Panc1 (cell line): ENCODE data around the gene TEX52.

ENCODE experiments used
- POLR2AphosphoS5 ChIP-seq: IDR thresholded peaks from 2 replicates; pipeline ENCODE4 v1.6.1; 2012; ENCODE audit warnings: mild to moderate bottlenecking, low read depth, low read length, moderate library complexity
- SIN3A ChIP-seq: IDR thresholded peaks from 2 replicates; pipeline ENCODE4 v1.6.1; 2012; ENCODE audit warnings: low read depth, mild to moderate bottlenecking, low read length, moderate library complexity, borderline replicate concordance; ENCODE audit not compliant: insufficient read depth
- TF ChIP-seq, protein P1 (sequence below): fragments of 450-650 bp; IDR thresholded peaks from 2 replicates; pipeline ENCODE4 v1.5.1; 2017; ENCODE audit warnings: mild to moderate bottlenecking
- TF ChIP-seq, protein P2 (sequence below), 2 experiments: IDR thresholded peaks; 2 replicates each; pipeline ENCODE4 v1.6.1; 2011 to 2012; ENCODE audit warnings: low read depth in 2 of 2, control low read depth in 1 of 2, low read length in 1 of 2, mild to moderate bottlenecking in 1 of 2, moderate library complexity in 1 of 2; ENCODE audit not compliant: insufficient read depth in 1 of 2

GRCh38 chr12:2833810-2834209 lies 23.0 kb downstream of the TEX52 start:
- TF ChIP-seq, protein P1, sequence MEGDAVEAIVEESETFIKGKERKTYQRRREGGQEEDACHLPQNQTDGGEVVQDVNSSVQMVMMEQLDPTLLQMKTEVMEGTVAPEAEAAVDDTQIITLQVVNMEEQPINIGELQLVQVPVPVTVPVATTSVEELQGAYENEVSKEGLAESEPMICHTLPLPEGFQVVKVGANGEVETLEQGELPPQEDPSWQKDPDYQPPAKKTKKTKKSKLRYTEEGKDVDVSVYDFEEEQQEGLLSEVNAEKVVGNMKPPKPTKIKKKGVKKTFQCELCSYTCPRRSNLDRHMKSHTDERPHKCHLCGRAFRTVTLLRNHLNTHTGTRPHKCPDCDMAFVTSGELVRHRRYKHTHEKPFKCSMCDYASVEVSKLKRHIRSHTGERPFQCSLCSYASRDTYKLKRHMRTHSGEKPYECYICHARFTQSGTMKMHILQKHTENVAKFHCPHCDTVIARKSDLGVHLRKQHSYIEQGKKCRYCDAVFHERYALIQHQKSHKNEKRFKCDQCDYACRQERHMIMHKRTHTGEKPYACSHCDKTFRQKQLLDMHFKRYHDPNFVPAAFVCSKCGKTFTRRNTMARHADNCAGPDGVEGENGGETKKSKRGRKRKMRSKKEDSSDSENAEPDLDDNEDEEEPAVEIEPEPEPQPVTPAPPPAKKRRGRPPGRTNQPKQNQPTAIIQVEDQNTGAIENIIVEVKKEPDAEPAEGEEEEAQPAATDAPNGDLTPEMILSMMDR = no peak
- TF ChIP-seq POLR2AphosphoS5 (no peak), SIN3A (no peak)
- TF ChIP-seq, protein P2, sequence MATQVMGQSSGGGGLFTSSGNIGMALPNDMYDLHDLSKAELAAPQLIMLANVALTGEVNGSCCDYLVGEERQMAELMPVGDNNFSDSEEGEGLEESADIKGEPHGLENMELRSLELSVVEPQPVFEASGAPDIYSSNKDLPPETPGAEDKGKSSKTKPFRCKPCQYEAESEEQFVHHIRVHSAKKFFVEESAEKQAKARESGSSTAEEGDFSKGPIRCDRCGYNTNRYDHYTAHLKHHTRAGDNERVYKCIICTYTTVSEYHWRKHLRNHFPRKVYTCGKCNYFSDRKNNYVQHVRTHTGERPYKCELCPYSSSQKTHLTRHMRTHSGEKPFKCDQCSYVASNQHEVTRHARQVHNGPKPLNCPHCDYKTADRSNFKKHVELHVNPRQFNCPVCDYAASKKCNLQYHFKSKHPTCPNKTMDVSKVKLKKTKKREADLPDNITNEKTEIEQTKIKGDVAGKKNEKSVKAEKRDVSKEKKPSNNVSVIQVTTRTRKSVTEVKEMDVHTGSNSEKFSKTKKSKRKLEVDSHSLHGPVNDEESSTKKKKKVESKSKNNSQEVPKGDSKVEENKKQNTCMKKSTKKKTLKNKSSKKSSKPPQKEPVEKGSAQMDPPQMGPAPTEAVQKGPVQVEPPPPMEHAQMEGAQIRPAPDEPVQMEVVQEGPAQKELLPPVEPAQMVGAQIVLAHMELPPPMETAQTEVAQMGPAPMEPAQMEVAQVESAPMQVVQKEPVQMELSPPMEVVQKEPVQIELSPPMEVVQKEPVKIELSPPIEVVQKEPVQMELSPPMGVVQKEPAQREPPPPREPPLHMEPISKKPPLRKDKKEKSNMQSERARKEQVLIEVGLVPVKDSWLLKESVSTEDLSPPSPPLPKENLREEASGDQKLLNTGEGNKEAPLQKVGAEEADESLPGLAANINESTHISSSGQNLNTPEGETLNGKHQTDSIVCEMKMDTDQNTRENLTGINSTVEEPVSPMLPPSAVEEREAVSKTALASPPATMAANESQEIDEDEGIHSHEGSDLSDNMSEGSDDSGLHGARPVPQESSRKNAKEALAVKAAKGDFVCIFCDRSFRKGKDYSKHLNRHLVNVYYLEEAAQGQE (IDR thresholded peaks at IDR 0.05; ENCODE audit: insufficient read depth in 1 of 2, low read depth in 2 of 2, low read length in 1 of 2) = no peak
